ENCODE measurements around the gene HLA-B.

DNA sequence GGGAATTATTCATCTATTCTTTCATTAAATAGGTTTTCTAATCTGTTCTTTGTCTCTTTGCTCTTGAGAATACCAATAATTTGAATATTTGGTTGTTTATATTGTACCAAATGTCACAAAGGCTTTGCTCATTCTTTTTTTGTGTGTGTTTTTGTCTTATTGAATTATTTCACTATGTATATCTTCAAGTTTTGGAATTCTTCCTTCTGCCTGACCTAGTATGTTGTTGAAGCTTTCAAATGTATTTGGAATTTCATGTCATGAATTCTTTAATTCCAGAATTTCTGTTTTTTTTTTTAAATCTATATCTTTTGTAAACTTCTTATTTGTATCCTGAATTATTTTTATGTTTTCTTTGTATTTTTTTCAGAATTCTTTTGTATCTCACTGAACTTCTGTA is 16.8 kb downstream of the HLA-B start:
- TF ChIP-seq, protein P1, sequence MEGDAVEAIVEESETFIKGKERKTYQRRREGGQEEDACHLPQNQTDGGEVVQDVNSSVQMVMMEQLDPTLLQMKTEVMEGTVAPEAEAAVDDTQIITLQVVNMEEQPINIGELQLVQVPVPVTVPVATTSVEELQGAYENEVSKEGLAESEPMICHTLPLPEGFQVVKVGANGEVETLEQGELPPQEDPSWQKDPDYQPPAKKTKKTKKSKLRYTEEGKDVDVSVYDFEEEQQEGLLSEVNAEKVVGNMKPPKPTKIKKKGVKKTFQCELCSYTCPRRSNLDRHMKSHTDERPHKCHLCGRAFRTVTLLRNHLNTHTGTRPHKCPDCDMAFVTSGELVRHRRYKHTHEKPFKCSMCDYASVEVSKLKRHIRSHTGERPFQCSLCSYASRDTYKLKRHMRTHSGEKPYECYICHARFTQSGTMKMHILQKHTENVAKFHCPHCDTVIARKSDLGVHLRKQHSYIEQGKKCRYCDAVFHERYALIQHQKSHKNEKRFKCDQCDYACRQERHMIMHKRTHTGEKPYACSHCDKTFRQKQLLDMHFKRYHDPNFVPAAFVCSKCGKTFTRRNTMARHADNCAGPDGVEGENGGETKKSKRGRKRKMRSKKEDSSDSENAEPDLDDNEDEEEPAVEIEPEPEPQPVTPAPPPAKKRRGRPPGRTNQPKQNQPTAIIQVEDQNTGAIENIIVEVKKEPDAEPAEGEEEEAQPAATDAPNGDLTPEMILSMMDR (IDR thresholded peaks at IDR 0.05), result no peak
- TF ChIP-seq POLR2A (IDR thresholded peaks at IDR 0.05), result no peak

Data from thyroid gland (tissue), 4 donors.